Stimulated activated CD8-positive, alpha-beta memory T cell treated with anti-CD3 and anti-CD28 coated beads, Interleukin-15, amount 100 ng/mL, for 4 hours (primary cell): ENCODE results near the gene KRTAP10-1.
"Not testable (repeated sequence)": the region's sequence is repeated elsewhere in the genome, so short reads cannot be mapped to it uniquely, and the experiment has no call there.

Experiments used
- DNase-seq, 2 donors: peaks; one replicate each; pipeline ENCODE4 v3.0.0-alpha.2; 2020; ENCODE audit warnings: low read depth in 2 of 2

The KRTAP10-1 gene, protein sequence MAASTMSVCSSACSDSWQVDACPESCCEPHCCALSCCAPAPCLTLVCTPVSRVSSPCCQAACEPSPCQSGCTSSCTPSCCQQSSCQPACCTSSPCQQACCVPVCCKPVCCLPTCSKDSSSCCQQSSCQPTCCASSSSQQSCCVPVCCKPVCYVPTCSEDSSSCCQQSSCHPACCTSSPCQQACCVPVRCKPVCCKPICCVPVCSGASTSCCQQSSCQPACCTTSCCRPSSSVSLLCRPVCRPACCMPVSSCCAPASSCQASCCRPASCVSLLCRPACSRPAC

DNA sequence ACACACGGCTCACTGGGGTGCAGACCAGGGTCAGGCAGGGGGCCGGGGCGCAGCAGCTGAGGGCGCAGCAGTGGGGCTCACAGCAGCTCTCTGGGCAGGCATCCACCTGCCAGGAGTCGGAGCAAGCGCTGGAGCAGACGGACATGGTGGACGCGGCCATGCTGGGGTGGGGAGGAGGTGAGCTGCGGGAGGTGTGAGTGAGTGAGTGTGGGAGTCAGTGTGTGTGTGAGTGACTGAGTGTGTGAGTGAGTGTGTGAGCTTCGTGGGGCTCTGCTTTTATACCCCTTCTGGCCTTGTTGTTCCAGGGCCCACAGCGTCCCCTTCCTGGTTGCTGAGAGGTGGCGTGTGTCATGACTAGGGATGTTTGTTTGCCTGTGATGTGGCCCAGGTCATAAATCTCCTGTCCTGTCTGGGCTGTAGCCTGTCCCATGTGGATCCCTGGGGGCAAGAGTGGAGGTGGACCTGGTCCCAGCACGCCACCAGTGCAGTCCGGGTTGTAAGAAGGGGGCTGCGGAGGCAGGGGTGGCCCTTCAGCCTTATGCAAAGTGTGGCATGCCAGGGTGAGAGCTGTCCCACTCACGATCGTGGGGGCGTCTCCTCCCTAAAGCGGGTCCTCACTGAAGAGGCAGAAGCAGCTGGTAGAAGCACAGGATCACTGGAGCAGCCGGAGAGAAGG is at the start of gene KRTAP10-1:
KRTAP10-1 (minus strand) TSS at position 205 of the 676 bp plus-strand sequence; CDS start at position 160, 45 bp downstream.
- DNase-seq = no peak

DNA sequence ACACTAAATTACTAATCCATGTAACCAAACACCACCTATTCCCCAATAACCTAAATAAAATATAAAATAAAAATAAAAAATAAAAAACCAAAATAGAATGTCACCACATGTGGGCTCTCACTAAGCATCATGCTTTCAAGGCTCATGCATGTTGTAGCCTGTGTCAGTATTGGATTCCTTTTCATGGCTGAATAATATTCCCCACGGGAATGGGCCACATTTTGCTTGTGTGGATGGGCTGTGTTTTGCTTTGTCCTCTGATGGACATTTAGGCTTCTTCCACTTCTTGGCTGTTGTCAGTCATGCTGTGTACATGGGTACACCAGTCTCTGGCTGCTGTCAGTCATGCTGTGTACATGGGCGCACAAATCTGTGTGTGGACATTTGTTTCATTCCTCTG is 49.1 kb upstream of the KRTAP10-1 start:
- DNase-seq = no peak

DNA sequence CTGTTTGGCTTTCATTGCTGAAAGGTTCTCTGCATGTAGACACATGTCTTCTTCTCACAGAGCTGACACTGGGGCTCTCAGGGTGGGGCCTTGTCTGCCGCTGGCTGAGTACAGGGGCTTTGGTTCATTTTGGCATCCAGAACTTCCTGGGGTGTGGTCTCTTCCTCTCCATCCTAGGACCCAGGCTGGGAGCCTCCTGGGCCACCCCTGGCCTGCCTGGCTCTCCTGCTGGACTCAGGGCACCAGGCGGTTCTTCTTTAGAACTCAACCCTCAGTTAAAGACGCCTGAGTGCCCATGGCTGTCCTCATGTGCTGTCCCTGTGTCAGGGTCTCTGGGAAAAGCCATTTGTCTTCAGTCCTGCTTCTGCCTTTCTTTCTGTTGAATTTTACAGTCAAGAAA is 45.9 kb upstream of the KRTAP10-1 start:
- DNase-seq = no peak

DNA sequence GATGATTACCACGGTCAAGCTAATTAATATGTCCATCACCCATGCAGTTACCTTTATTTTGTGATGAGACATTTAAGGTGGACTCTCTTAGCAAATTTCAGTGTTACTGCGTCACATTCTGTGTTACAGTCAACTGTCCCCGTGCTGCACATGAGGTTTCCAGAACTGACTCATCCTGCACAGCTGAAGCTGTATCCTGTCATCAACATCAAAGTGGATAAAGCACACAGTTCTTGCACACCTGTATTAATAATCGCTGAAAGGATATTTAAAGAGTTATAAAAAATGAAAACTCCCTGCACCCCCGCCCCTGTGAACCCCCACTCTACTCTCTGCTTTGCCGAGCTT is 43.8 kb upstream of the KRTAP10-1 start:
- DNase-seq = no peak

DNA sequence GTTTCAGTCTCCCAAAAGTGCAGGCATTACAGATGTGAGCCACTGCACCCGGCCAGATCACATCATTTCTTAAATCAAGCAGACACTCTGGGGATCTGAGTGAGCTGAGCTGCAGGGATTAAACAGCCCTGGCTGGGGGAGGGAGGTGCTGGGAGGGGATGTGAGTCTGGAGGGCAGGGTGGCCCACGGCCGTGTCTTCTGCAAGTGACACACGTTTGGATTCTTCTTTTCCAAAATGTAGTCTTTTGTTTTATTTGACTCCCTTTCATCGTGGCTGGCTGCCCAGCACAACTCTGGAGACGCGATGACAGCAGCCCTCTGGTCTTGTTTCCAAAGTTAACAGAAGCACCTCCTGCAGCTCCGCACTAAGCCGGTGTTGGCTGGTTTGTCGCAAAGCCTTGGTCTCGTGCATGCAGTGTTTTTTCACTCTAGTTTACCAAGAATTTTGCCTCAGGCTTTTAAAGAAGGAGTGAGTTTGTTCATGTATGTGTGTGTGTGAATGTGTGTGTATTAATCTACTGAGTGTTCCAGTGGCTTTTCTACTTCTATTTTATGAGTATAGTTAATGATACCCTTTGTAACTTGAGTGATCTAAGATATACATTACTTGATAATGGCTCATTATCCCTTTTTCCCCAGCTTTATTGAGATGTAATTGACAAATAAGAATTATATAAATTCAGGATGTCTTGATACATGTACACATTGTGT is 43.2 kb upstream of the KRTAP10-1 start:
- DNase-seq = no peak

DNA sequence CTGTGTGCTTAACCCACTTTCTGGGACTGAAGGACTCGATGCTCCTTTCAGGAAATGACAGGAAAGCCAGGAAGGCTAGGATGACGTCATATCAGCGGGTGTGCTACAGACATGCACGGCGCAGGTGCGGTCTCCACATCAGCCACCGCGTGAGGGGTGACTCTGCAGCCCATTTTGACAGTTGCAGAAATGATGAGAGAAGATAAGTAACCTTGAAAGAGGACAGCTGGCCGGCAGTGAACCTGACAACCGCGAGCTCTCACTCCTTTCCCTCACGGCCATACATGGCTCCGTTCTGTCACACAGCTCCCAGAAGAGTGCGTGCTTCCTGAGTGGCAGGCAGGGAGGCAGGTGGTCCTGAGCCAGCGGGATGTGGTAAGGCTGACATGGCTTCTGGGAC is 42.1 kb upstream of the KRTAP10-1 start:
- DNase-seq = no peak

DNA sequence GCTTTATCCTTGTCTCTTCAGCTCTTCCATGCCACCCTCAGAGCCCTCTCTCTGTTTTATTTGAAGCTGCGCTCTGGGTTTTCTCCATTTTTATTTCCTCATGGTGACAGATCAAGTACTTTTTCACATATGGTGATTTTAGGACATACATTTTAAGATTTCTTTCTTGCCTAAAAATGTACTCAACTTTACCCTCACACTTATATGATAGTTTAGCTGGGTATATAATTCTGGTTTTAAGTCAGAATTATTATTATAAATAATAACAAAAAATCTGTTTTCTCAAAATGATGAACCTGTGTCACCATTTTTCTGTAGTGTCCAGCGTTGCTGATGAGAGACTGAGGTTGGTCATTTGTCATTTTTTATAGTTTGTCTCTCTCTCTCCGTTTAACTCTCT is 41.2 kb upstream of the KRTAP10-1 start:
- DNase-seq = no peak

DNA sequence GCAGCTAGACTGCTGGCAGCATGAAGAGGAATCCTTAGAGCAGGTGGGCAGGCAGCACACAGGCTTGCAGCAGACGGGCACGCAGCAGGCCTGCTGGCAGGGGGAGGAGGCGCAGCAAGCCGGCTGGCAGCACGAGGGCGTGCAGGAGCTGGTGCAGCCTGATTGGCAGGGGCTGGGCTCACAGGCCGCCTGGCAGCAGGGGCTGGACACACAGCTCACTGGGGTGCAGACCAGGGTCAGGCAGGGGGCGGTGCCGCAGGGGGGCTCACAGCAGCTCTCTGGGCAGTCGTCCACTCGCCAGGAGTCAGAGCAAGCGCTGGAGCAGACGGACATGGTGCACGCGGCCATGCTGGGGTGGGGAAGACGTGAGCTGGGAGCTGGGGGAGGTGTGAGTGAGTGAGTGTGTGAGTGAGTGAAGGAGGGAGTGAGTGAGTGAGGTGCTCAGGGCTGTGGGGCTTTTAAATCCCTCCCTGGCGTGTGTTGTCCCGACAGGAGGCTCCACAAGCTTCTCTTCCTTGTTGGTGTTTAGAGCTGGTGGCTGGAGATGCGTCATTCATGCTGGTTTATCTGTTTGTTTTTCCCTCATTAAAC is 40.3 kb upstream of the KRTAP10-1 start, which contains the start of gene KRTAP10-5:
KRTAP10-5 (minus strand) TSS at position 374 of the 591 bp plus-strand sequence; CDS start at position 348, 26 bp downstream.
- DNase-seq = not testable (repeated sequence)

DNA sequence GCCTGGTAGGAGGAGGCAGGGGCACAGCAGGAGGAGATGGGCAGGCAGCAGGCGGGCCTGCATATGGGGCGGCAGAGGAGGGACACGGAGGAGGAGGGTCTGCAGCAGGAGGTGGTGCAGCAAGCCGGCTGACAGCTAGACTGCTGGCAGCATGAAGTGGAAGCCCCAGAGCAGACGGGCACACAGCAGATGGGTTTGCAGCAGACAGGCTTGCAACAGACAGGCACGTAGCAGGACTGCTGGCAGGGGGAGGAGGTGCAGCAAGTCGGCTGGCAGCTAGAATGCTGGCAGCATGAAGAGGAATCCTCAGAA is 39.8 kb upstream of the KRTAP10-1 start:
- DNase-seq = no peak

DNA sequence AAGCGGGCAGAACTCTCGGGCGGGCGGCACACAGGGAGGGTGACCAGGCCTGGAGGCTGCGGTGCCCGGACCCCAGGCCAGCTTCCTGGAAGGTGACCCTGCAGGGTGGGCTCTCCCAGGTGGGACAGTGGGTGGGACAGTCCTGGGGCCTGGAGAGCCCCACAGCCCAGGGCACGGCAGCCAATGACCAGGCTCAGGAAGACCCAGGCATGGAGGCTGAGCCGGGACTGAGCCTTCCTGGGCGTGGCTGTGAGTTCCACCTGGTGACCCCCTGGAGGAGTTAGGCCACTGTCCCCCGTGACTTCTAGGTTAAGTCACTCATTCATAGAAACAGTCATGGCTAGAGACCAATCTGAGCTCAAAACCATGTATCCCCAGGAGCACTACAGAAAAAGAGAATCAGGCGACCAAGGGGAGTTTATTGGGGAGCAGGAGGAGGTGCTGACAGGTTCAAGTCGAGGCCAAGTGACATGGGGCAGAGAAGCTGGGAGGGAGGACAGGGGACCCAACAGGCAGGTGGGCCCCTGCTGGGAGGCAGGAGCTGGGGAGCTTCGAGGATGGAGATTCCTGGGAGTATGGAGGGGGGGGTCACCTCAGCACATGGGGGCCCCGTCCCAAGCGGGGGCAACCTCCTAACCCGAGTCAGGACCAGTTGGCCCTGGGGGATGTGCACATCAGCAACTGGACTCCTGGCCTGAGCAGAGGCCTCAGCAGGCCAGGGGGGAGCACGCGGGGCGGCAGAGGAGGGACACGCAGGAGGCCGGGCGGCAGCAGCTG is 39.2 kb upstream of the KRTAP10-1 start:
- no peak for DNase-seq

DNA sequence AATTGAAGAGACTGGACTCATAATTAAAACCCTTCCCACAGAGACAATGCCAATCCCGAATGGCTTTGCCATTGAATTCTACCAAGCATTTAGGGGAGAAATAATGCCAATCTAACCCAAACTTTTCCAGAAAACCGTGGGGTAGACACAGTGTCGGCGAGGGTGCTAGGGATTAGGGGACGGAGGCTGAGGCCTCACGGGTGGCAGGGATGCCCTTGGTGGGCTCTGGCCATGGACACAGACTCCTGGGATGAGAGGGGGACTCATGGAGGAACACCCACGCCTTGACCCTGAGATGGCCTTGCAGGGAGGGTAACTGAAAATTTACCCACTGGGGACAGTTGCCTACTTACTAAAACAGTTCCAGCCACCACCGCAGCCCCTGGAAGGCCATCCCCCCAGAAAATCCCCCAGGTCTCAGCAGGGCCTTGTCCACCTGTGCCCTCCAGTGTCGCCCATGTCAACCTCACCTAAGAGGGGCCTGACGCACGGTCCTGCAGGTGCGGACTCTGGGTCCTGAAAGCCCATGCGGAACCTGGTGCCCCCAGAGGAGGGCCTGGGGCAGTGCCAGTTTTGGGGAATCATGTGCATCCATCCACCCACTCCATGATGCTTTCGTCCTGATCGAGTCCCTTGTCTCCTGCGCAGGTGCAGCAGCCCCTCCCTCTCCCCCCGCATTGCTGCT is 38.5 kb upstream of the KRTAP10-1 start:
- DNase-seq = no peak

DNA sequence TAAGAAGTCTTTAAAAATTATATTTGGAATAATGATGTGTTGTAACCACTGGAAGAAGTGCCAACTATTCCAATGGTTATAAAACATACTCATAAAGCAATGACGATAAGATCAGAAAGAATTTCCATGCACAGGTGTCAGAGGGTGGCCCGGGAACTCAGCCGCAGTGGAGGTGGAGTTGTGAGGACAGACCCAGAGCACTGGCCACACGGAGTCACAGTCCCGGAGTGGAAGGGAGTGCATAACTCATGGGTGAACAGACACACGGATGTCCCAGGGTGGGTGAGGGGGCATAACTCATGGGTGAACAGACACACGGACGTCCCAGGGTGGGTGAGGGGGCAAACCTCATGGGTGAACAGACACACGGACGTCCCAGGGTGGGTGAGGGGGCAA is 36.0 kb upstream of the KRTAP10-1 start:
- DNase-seq = no peak

DNA sequence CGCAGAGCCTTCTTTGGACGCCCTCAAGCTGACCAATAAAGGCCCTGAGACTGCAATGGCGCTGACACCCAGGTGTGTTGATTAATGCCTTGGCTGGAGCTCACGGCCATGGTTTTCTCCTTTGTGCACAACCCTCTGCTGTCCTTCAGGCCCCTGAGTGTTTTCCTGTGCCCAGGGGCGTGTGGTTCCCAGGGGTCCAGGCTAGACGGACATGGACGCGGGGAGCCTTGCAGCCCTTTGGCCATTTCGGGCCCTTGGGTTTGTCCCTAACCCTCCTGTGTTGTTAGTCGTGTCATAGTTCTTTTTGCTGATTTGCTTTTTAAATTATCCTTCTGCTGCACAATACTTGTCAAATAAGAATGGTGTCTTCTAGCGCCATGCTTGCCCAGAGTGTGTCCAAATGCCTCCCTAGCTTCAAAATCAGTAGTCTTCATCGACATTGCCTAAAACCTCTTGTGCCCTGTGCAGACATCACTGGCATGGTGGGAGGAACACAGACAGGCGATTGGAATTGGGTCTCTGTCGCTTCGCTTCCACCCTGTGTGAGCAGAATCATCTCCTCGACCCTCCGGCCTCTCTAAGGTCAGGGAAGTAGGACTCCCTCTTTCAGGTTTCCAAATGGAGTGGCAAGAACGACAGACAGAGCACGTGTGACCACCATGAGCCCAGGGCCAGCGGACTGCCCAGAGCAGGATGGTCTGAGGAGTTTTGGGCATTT is 35.5 kb upstream of the KRTAP10-1 start:
- no peak for DNase-seq

DNA sequence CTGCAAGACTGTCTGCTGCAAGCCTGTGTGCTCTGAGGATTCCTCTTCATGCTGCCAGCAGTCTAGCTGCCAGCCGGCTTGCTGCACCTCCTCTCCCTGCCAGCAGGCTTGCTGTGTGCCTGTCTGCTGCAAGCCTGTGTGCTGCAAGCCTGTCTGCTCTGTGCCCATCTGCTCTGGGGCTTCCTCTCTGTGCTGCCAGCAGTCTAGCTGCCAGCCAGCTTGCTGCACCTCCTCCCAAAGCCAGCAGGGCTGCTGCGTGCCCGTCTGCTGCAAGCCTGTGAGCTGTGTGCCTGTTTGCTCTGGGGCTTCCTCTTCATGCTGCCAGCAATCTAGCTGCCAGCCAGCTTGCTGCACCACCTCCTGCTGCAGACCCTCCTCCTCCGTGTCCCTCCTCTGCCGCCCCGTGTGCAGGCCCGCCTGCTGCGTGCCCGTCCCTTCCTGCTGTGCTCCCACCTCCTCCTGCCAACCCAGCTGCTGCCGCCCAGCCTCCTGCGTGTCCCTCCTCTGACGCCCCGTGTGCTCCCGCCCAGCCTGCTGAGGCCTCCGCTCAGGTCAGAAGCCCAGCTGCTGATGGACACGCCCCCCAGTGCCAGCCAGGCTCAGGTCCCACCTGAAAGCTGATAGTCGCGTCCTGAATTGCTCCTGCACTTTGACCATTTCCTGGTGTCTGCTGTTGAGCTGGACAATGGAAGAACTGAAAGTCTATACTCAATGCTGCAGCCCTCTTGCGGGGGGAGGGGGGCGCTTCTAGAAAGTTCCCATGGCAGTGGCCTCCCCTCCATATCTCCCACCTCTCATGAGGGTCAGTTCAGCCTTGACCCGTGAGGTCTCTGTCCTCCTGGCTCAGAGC is 34.7 kb upstream of the KRTAP10-1 start:
- DNase-seq = no peak

DNA sequence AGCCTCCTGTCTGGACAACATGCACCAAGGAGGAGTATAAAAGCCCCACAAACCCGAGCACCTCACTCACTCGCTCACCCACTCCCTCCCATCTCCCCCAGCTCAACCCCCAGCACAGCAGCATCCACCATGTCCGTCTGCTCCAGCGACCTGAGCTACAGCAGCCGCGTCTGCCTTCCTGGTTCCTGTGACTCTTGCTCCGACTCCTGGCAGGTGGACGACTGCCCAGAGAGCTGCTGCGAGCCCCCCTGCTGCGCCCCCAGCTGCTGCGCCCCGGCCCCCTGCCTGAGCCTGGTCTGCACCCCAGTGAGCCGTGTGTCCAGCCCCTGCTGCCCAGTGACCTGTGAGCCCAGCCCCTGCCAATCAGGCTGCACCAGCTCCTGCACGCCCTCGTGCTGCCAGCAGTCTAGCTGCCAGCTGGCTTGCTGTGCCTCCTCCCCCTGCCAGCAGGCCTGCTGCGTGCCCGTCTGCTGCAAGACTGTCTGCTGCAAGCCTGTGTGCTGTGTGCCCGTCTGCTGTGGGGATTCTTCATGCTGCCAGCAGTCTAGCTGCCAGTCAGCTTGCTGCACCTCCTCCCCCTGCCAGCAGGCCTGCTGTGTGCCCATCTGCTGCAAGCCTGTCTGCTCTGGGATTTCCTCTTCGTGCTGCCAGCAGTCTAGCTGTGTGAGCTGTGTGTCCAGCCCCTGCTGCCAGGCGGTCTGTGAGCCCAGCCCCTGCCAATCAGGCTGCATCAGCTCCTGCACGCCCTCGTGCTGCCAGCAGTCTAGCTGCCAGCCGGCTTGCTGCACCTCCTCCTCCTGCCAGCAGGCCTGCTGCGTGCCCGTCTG is 33.8 kb upstream of the KRTAP10-1 start, which contains the start of gene KRTAP10-4:
KRTAP10-4 (plus strand) TSS at position 100 of the 827 bp plus-strand sequence; CDS start at position 130, 30 bp downstream.
- not testable (repeated sequence) for DNase-seq

DNA sequence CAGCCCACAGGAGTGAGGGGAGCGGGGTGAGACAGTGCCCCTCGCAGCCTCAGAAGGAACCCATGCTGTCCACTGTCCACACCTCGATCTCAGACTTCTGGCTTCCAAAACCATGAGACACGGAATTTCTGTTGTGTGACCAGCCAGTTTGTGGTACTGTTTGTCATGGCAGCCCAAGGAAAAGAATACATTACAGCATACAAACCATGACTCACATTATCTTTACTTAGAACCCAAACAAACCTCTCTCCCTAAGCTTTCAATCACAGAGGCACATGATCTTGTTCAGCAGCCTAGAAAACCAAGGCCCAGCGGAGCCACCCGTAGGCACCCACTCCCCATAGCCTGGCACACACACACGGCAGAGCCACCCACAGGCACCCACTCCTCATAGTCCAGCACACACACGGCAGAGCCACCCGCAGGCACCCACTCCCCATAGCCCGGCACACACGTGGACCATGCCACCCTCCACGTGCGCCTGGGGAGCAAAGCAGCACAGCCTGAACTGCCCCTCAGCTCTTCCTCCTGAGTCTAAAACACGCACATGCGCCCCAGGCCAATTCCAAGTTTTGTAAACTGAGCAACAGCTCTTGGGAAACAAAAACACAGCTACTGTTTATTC is 33.1 kb upstream of the KRTAP10-1 start:
- DNase-seq = no peak

DNA sequence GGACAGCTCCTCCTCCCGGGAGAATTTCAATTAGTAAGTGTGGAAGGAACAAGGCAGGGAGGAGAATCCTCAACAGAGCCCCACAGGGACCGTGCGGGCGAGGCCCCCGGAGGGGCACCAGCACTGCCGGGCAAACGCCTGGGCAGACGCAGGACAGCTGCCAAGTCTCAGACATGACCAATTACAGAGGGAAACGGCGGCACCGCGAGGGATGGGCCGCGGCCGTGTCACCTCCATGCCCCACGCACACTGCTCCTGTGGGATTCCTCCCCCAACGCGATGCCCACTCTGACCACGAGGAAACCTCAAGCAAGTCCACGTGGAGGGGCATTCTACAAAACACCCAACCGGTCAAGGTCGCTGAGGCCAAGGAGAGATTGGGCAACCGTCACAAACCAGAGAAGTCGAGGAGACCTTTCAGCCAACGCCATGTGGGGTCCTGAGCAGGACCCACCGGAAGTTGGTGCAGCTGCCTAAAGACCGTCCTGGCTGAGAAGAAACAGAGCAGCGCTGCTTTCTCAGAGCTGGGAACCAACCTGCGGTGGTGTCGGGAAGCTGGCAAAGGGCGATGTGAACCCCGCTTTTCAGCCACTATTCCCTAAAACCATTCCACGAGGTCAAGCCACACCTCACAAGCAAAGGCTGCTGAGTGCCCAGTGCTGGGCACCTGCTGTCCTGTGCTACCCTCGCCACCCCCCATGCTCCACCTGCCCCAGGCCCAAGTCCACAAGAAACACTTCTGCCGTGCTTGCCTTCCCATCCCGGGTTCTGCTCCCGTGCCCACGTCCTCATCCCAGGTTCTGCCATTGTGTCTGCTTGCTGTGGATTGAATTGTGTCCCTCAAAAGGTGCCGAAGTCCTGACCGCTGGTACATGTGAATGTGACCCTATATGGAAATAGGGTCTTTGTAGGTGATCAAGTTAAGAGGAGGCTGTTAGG is 32.1 kb upstream of the KRTAP10-1 start:
- no peak for DNase-seq
